ENCODE data around the gene ARHGAP9. TPM values are rescaled to one million over a fixed set of nuclear protein-coding genes. Genes with fewer than 3 reads are reported as not detected.

ARHGAP9 gene
- total and polyA plus RNA-seq, 12 donors = 1.3 to 46.4 (median 16.8) TPM

DNA sequence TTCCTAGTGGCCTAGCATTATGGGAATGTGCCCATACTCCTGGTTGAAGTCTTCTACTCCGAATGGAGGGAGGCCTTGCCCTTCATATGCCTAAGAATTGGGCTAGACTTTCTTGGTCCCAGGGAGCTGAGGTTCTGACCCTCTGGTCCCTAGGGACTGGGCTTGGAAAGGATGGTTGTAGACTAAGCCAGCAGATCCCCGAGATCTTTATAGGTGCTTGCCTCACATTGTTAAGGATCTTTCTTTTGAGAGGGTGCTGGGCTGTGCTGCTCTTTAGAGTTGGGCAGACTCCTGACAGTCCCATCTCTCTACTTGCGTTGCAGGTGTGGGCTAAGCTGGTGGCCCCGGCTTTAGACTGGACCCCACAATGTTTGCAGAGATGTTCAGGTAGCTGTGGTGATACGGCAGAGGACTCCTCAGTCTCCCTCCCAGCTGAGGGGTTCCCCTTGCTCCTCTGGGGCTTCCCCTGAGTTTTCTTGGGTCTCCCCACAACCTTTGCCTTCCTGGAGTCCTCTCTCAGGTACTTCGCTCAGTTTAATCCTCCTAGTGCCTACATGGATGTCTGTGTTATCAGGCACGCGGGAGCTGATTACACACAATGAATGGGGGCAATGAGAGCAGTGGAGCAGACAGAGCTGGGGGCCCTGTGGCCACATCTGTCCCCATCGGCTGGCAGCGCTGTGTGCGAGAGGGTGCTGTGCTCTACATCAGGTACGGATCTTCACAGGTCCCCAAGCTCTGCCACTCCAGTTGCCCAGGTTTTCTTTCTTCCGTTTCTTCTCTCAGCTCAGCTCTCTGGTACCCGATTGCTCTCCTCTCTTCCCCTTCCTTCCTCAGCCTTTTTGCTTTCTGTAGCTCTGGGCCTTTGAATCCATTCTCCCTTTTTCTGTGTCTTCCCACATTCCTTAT, 44.3 kb upstream of the ARHGAP9 start:
- Histone ChIP-seq H3K36me3 (replicated peaks in 1 of 2) (peaks cover 0 to 46% of the 10 kb centered on the region in 2 donors), H3K9me3 (replicated peaks in 1 of 3) (no peaks in the 10 kb centered on the region), H3K4me1 (replicated peaks in 1 of 2) (peaks cover 33 to 37% of the 10 kb centered on the region in 2 donors), H3K27ac (peak overlapping the region; percentile 90 to 100 (median 97)), H3K27me3 (no peaks in the 10 kb centered on the region), H3K4me3 (peak overlapping the region in 3 of 4 donors; percentile 11 to 91 (median 90))
- 63 to 79% (median 64%) methylated on average over 10 to 14 of the region's 14 CpGs for WGBS, 4 donors
- intact Hi-C loops (cut with DNase I) = no loop called here
- DNase-seq = no peak
- no peak for TF ChIP-seq POLR2A (IDR thresholded peaks at IDR 0.05)
- TF ChIP-seq, protein P1, sequence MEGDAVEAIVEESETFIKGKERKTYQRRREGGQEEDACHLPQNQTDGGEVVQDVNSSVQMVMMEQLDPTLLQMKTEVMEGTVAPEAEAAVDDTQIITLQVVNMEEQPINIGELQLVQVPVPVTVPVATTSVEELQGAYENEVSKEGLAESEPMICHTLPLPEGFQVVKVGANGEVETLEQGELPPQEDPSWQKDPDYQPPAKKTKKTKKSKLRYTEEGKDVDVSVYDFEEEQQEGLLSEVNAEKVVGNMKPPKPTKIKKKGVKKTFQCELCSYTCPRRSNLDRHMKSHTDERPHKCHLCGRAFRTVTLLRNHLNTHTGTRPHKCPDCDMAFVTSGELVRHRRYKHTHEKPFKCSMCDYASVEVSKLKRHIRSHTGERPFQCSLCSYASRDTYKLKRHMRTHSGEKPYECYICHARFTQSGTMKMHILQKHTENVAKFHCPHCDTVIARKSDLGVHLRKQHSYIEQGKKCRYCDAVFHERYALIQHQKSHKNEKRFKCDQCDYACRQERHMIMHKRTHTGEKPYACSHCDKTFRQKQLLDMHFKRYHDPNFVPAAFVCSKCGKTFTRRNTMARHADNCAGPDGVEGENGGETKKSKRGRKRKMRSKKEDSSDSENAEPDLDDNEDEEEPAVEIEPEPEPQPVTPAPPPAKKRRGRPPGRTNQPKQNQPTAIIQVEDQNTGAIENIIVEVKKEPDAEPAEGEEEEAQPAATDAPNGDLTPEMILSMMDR (IDR thresholded peaks at IDR 0.05) = no peak

DNA sequence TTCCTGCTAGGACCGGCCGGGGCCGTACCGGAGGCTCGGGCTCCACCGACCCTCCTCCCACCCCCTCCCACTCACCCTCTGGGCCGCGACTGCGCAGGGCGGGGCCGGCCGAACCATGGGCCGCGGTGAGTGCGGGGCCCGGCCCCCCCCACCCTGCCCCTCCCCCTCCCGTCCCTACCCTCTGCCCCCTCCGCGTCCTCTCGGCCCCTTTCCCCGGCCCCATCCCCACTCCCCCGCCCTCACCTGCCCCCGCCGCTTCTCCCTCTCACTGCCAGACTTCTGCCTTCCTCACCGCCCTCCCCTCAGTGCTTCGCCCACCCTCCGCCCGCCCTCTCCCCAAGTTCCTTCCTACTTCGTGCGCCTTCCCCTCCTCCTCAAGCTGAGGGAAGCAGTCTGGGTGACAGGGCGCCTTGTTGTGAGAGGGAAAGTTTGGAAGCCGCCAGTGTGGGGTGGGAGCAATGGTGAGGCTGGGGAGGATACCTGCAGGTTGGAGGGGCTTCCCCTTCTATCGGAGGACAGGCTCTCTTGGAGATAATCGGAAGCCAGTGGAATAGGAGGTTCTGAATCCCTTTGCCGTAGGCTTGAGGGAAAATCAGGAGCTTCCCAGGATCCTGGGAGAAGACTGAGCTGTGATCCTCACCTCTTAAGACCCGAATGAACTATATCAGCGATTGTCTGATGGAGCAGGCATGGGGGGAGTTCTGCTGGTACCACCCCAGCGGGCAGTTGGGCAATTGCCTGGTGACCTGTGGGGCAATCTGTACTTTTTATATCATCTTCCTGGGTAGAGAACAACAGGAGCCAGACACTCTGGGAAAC, 43.4 kb upstream of the ARHGAP9 start:
- H3K27ac ChIP-seq = peak overlapping the region; percentile 90 to 100 (median 97)
- 0 to 1% (median 0%) methylated on average over 5 to 38 of the region's 38 CpGs for WGBS, 4 donors
- H3K4me3 ChIP-seq = peak overlapping the region; percentile 11 to 91 (median 68)
- H3K36me3 ChIP-seq (replicated peaks in 1 of 2) = peaks cover 0 to 37% of the 10 kb centered on the region in 2 donors
- no peaks in the 10 kb centered on the region for H3K9me3 ChIP-seq (replicated peaks in 1 of 3)
- no peaks in the 10 kb centered on the region for H3K27me3 ChIP-seq
- intact Hi-C loops (cut with DNase I) = no loop called here
- H3K4me1 ChIP-seq (replicated peaks in 1 of 2) = peaks cover 42 to 45% of the 10 kb centered on the region in 2 donors
- DNase-seq = peak; percentile 65 to 81 (median 72)
- TF ChIP-seq, protein P1 (IDR thresholded peaks at IDR 0.05) = peak in 1 of 6 experiments; percentile 14
- TF ChIP-seq POLR2A (IDR thresholded peaks at IDR 0.05) = peak in 1 of 2 donors; percentile 42

DNA sequence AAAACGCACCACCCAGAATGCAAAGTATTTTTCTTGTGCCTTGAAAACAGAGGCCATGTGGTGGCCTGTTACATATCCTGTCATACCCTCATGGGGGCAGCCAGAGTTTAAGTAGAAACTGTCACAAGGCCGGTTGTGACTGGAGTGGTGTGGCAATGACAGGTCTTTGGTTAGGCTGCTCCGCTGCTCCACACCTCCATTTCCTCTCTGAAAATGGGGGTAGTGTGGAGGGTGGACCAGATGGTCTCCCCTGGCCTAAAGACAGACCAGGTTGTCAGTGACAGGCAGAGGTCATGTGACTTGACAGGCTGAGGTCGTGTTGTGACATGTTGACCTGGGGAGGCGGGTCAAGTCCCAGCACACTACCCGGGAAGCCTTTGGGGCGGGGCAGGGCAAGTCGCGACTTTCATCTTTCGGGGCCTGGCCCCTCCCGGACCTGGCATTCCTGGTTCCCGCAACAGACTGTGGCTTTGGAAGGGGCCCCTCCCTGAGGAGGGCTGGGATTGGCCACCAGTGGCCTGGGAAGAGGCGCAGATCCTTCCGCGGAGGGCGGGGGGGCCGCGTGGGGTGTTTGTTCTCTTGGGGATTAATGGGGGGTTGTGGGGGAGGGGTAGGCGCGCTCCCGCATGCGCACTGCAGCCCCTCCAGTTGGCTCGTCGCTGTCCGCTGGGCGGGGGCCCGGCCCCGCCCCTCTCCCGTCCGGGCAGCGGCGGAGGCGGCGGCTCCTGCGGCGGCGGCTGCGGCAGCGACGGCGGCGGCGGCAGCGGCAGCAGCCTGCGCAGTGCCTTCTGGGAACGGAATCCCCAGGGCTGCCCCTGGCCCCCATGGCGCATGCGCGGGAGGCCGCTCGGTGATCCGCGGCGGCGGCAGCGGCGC, 42.6 kb upstream of the ARHGAP9 start, which contains the start of gene MBD6:
Gene MBD6, plus strand, starts transcription at position 814 of the 876 bp plus-strand sequence. CDS start 1,480 bp downstream, outside the sequence.
- H3K4me3 ChIP-seq = peak within 1 kb of the TSS; percentile 11 to 91 (median 68)
- H3K27ac ChIP-seq = peak within 1 kb of the TSS; percentile 94 to 100 (median 97)
- intact Hi-C loops (cut with DNase I) = no loop called here
- H3K36me3 ChIP-seq (replicated peaks in 1 of 2) = peaks cover 0 to 36% of the 10 kb centered on the region in 2 donors
- peaks cover 49 to 54% of the 10 kb centered on the region in 2 donors for H3K4me1 ChIP-seq (replicated peaks in 1 of 2)
- no peaks in the 10 kb centered on the region for H3K27me3 ChIP-seq
- DNase-seq = peak; percentile 95 to 98 (median 96)
- peak; percentile 33 to 51 for TF ChIP-seq POLR2A (IDR thresholded peaks at IDR 0.05)
- TF ChIP-seq, protein P1 (IDR thresholded peaks at IDR 0.05) = no peak
- 0 to 3% (median 1%) methylated on average over 2 to 48 of the region's 57 CpGs for WGBS, 4 donors
- H3K9me3 ChIP-seq (replicated peaks in 1 of 3) = no peaks in the 10 kb centered on the region
